Neural cell (in vitro differentiated cells): ENCODE data around the gene TRAF3. TPM values are rescaled to one million over a fixed set of nuclear protein-coding genes. Genes with fewer than 3 reads are reported as not detected.

ENCODE experiments used
- H2AFZ ChIP-seq: fragments of 200-600, 300-800 bp; sonication (generic), shearing (Covaris generic); 2 replicates; pipeline ENCODE4 v1.6.0; 2014; ENCODE audit warnings: low read depth, mild to moderate bottlenecking, antibody characterized with exemption, low read length, moderate library complexity
- H3F3A ChIP-seq: fragments of 200-600 bp; shearing (Covaris generic); 2 replicates; pipeline ENCODE4 v1.6.1; 2016; ENCODE audit warnings: mild to moderate bottlenecking, moderate library complexity, mixed read lengths, antibody characterized with exemption, low read length; ENCODE audit not compliant: insufficient read depth, poor library complexity, severe bottlenecking
- H3K27ac ChIP-seq: fragments of 200-600, 300-800 bp; sonication (generic), shearing (Covaris generic); 2 replicates; pipeline ENCODE4 v1.5.1; 2014; ENCODE audit warnings: mild to moderate bottlenecking, low read length, moderate library complexity
- H3K27me3 ChIP-seq: fragments of 300-800, 200-600 bp; sonication (generic), shearing (Covaris generic); 2 replicates; pipeline ENCODE4 v1.6.0; 2014; ENCODE audit warnings: mild to moderate bottlenecking, low read depth, low read length, moderate library complexity; ENCODE audit not compliant: insufficient read depth
- H3K36me3 ChIP-seq: fragments of 300-800, 200-600 bp; sonication (generic), shearing (Covaris generic); 2 replicates; pipeline ENCODE4 v1.5.1; 2014; ENCODE audit warnings: mild to moderate bottlenecking, antibody characterized with exemption, low read length, moderate library complexity; ENCODE audit not compliant: insufficient read depth
- H3K4me2 ChIP-seq: fragments of 300-800, 200-600 bp; sonication (generic), shearing (Covaris generic); 2 replicates; pipeline ENCODE4 v1.6.0; 2014; ENCODE audit warnings: mild to moderate bottlenecking, low read length
- H3K4me3 ChIP-seq: fragments of 300-800, 200-600 bp; sonication (generic), shearing (Covaris generic); 2 replicates; pipeline ENCODE4 v1.5.1; 2014; ENCODE audit warnings: mild to moderate bottlenecking, low read length, moderate library complexity
- H3K79me2 ChIP-seq: fragments of 200-600 bp; shearing (Covaris generic); replicated peaks from 2 replicates; pipeline ENCODE4 v1.6.0; 2014; ENCODE audit warnings: mild to moderate bottlenecking, low read length, moderate library complexity; ENCODE audit not compliant: insufficient read depth
- H3K9ac ChIP-seq: fragments of 300-800, 200-600 bp; sonication (generic), shearing (Covaris generic); 2 replicates; pipeline ENCODE4 v1.6.1; 2016; ENCODE audit warnings: mild to moderate bottlenecking, low read length, mixed read lengths
- H3K9me2 ChIP-seq: fragments of 200-600 bp; shearing (Covaris generic); 2 replicates; pipeline ENCODE4 v1.6.1; 2016; ENCODE audit warnings: mild to moderate bottlenecking, low read length, mixed read lengths; ENCODE audit not compliant: insufficient read depth
- H3K9me3 ChIP-seq: fragments of 200-600, 300-800 bp; sonication (generic), shearing (Covaris generic); 2 replicates; pipeline ENCODE4 v1.6.1; 2016; ENCODE audit warnings: mild to moderate bottlenecking, mixed run types, low read length, moderate library complexity, mixed read lengths
- H4K20me1 ChIP-seq: fragments of 200-600 bp; shearing (Covaris generic); 2 replicates; pipeline ENCODE4 v1.6.1; 2016; ENCODE audit warnings: mild to moderate bottlenecking, mixed run types; ENCODE audit not compliant: insufficient read depth
- EP300 ChIP-seq: fragments of 450-650 bp; conservative IDR thresholded peaks from 2 replicates; pipeline ENCODE4 v1.6.1; 2014; ENCODE audit warnings: antibody characterized with exemption, mild to moderate bottlenecking, moderate library complexity; ENCODE audit not compliant: poor library complexity, severe bottlenecking
- EZH2 ChIP-seq: fragments of 200-600, 300-800 bp; shearing (Covaris generic), sonication (generic); IDR thresholded peaks from 2 replicates; pipeline ENCODE4 v1.6.1; 2014; ENCODE audit warnings: antibody characterized with exemption, low read length, borderline replicate concordance, mild to moderate bottlenecking; ENCODE audit not compliant: insufficient read depth, poor library complexity, severe bottlenecking
- MXI1 ChIP-seq: fragments of 450-650 bp; conservative IDR thresholded peaks from 2 replicates; pipeline ENCODE4 v1.6.1; 2014; ENCODE audit warnings: antibody characterized with exemption, mild to moderate bottlenecking; ENCODE audit not compliant: poor library complexity, severe bottlenecking
- POLR2AphosphoS5 ChIP-seq: IDR thresholded peaks from 2 replicates; pipeline ENCODE4 v1.6.1; 2012
- RAD21 ChIP-seq: fragments of 450-650 bp; conservative IDR thresholded peaks from 2 replicates; pipeline ENCODE4 v1.6.1; 2014; ENCODE audit warnings: antibody characterized with exemption, mild to moderate bottlenecking, moderate library complexity
- SMC3 ChIP-seq: fragments of 450-650 bp; conservative IDR thresholded peaks from 2 replicates; pipeline ENCODE4 v1.6.1; 2014; ENCODE audit warnings: antibody characterized with exemption, mild to moderate bottlenecking, moderate library complexity; ENCODE audit not compliant: poor library complexity
- TAF1 ChIP-seq: IDR thresholded peaks from 2 replicates; pipeline ENCODE4 v1.6.1; 2012; ENCODE audit warnings: low read depth
- polyA plus RNA-seq: library from polyadenylated mRNA; depleted of rRNA; stranded (reverse); fragments of >200 nt; gene quantifications from 2 replicates; pipeline ENCODE4 v1.2.3, GENCODE V29; 2014
- TF ChIP-seq, protein P1 (sequence below): IDR thresholded peaks from 2 replicates; pipeline ENCODE4 v1.6.1; 2012; ENCODE audit warnings: borderline replicate concordance
- TF ChIP-seq, protein P2 (sequence below): fragments of 450-650 bp; IDR thresholded peaks from 2 replicates; pipeline ENCODE4 v1.5.1; 2014; ENCODE audit warnings: antibody characterized with exemption, mild to moderate bottlenecking, moderate library complexity; ENCODE audit not compliant: poor library complexity, severe bottlenecking

Gene TRAF3
- polyA plus RNA-seq, 1 donor from 2014 or later, result 13.3 TPM

DNA sequence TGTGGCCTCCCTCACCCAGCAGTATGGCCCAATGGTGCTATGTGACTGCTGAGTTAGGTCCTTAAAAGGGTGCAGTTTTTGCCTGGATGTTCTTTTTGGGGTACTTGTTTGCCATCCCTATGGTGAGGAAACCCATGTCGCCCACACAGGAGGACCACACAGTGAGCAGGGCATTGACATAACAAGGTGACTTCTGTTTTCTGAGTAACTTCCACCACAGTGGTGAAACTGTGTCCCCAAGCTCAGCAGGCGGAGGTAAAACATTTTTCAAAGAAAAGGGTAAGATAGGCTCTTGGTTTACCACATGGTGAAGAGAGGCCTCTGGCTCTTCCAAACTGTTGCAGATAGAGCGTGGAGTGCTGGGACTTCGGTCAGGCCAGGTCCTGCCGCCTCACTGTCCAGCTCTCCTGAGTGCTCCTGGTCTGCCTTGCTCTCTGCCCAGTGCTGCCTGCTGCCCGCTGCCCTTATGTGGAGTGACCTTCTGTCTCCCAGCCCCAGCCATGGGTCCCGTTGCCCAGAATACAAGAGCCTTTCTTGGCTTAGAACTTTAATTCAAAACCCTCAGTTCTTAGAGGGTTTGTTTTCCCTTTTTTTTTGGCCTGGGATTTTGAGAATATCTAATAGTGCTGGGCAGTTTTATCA is 54.0 kb downstream of the TRAF3 start:
- H3K27ac ChIP-seq, result no peak overlapping the region

DNA sequence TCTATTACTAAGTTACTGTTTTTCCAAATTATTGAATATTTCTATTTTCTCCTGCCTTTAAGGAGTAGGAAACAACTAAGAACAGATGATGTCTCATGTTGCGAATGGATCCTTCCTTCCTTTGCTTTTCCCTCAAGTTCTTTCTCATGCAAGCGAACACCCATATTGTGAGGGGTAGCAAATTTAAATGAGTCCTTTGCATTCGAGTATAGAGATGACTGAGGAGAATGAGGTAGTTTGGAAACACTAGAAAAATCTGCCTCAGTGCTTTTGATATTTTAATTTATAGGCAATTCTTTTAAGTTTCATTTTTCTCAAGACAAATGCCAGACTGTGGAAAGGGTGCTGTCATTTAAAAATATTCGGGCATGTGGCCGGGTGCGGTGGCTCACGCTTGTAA is 56.1 kb downstream of the TRAF3 start:
- H3F3A ChIP-seq, result no peaks in the 10 kb centered on the region

More for the DNA sequence above, 54.0 kb downstream of the TRAF3 start:
- Histone ChIP-seq H3K27me3 (no peaks in the 10 kb centered on the region), H3K79me2 (no peaks in the 10 kb centered on the region), H4K20me1 (no peaks in the 10 kb centered on the region), H2AFZ (no peak overlapping the region), H3F3A (no peaks in the 10 kb centered on the region), H3K4me2 (no peak overlapping the region), H3K9ac (no peak overlapping the region), H3K9me2 (no peaks in the 10 kb centered on the region), H3K9me3 (no peaks in the 10 kb centered on the region), H3K4me3 (no peak overlapping the region), H3K36me3 (no peaks in the 10 kb centered on the region)
- TF ChIP-seq, protein P1, sequence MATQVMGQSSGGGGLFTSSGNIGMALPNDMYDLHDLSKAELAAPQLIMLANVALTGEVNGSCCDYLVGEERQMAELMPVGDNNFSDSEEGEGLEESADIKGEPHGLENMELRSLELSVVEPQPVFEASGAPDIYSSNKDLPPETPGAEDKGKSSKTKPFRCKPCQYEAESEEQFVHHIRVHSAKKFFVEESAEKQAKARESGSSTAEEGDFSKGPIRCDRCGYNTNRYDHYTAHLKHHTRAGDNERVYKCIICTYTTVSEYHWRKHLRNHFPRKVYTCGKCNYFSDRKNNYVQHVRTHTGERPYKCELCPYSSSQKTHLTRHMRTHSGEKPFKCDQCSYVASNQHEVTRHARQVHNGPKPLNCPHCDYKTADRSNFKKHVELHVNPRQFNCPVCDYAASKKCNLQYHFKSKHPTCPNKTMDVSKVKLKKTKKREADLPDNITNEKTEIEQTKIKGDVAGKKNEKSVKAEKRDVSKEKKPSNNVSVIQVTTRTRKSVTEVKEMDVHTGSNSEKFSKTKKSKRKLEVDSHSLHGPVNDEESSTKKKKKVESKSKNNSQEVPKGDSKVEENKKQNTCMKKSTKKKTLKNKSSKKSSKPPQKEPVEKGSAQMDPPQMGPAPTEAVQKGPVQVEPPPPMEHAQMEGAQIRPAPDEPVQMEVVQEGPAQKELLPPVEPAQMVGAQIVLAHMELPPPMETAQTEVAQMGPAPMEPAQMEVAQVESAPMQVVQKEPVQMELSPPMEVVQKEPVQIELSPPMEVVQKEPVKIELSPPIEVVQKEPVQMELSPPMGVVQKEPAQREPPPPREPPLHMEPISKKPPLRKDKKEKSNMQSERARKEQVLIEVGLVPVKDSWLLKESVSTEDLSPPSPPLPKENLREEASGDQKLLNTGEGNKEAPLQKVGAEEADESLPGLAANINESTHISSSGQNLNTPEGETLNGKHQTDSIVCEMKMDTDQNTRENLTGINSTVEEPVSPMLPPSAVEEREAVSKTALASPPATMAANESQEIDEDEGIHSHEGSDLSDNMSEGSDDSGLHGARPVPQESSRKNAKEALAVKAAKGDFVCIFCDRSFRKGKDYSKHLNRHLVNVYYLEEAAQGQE, result no peak
- TF ChIP-seq, protein P2, sequence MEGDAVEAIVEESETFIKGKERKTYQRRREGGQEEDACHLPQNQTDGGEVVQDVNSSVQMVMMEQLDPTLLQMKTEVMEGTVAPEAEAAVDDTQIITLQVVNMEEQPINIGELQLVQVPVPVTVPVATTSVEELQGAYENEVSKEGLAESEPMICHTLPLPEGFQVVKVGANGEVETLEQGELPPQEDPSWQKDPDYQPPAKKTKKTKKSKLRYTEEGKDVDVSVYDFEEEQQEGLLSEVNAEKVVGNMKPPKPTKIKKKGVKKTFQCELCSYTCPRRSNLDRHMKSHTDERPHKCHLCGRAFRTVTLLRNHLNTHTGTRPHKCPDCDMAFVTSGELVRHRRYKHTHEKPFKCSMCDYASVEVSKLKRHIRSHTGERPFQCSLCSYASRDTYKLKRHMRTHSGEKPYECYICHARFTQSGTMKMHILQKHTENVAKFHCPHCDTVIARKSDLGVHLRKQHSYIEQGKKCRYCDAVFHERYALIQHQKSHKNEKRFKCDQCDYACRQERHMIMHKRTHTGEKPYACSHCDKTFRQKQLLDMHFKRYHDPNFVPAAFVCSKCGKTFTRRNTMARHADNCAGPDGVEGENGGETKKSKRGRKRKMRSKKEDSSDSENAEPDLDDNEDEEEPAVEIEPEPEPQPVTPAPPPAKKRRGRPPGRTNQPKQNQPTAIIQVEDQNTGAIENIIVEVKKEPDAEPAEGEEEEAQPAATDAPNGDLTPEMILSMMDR, result no peak
- no peak for TF ChIP-seq EZH2
- TF ChIP-seq POLR2AphosphoS5, result no peak
- no peak for TF ChIP-seq TAF1
- TF ChIP-seq SMC3, result no peak

More for the DNA sequence above, 56.1 kb downstream of the TRAF3 start:
- Histone ChIP-seq H3K9me2 (no peaks in the 10 kb centered on the region), H3K27ac (no peak overlapping the region), H4K20me1 (no peaks in the 10 kb centered on the region), H3K9ac (no peak overlapping the region), H3K79me2 (no peaks in the 10 kb centered on the region), H3K36me3 (no peaks in the 10 kb centered on the region), H2AFZ (no peak overlapping the region), H3K4me3 (no peak overlapping the region), H3K9me3 (no peaks in the 10 kb centered on the region), H3K27me3 (no peaks in the 10 kb centered on the region), H3K4me2 (no peak overlapping the region)
- TF ChIP-seq RAD21 (no peak), TAF1 (no peak), MXI1 (no peak), EZH2 (no peak), EP300 (no peak), POLR2AphosphoS5 (no peak), SMC3 (no peak)
- TF ChIP-seq, protein P2, result no peak
- TF ChIP-seq, protein P1, result no peak
